HepG2 (cell line): ENCODE measurements around the gene MGAT4D. TPM values are rescaled to one million over a fixed set of nuclear protein-coding genes. Genes with fewer than 3 reads are reported as not detected.

Source experiments
- DNMT3B ChIP-seq: conservative IDR thresholded peaks from 2 replicates; pipeline ENCODE4 v1.6.1; 2016; ENCODE audit warnings: missing biosample characterization, control low read depth
- FOXO1 ChIP-seq: sonication (generic); formaldehyde crosslinking; IDR thresholded peaks from 2 replicates; pipeline ENCODE4 v1.4.0; 2020; ENCODE audit warnings: missing genetic modification reagents
- GATA4 ChIP-seq: sonication (generic); IDR thresholded peaks from 2 replicates; pipeline ENCODE4 v1.6.1; 2016; ENCODE audit warnings: antibody characterized with exemption, low read depth, borderline replicate concordance
- GRHL1 ChIP-seq: sonication (generic); formaldehyde crosslinking; conservative IDR thresholded peaks from 2 replicates; pipeline ENCODE4 v1.8.0; 2022; ENCODE audit warnings: missing genetic modification reagents
- IKZF4 ChIP-seq: sonication (generic); formaldehyde crosslinking; IDR thresholded peaks from 2 replicates; pipeline ENCODE4 v1.5.1; 2020; ENCODE audit warnings: borderline replicate concordance, mild to moderate bottlenecking, low read depth, missing genetic modification reagents; ENCODE audit errors: not compliant biosample characterization
- JUN ChIP-seq: sonication (generic); formaldehyde crosslinking; IDR thresholded peaks from 2 replicates; pipeline ENCODE4 v1.4.0; 2020; ENCODE audit warnings: mild to moderate bottlenecking, missing genetic modification reagents
- KDM6A ChIP-seq: IDR thresholded peaks from 2 replicates; pipeline ENCODE4 v1.6.1; 2016; ENCODE audit warnings: low read depth
- MED8 ChIP-seq: sonication (generic); formaldehyde crosslinking; IDR thresholded peaks from 2 replicates; pipeline ENCODE4 v1.8.1; 2023; ENCODE audit warnings: mild to moderate bottlenecking, missing genetic modification reagents; ENCODE audit not compliant: insufficient replicate concordance
- TCF7L2 ChIP-seq: IDR thresholded peaks from 2 replicates; pipeline ENCODE4 v1.6.1; 2011; ENCODE audit warnings: mild to moderate bottlenecking, low read depth, low read length, moderate library complexity
- TSC22D2 ChIP-seq: sonication (generic); formaldehyde crosslinking; IDR thresholded peaks from 2 replicates; pipeline ENCODE4 v1.5.1; 2020; ENCODE audit warnings: missing genetic modification reagents, mild to moderate bottlenecking, borderline replicate concordance
- YEATS2 ChIP-seq: sonication (generic); formaldehyde crosslinking; IDR thresholded peaks from 2 replicates; pipeline ENCODE4 v1.4.0; 2020; ENCODE audit warnings: missing genetic modification reagents, borderline replicate concordance
- ZNF253 ChIP-seq: sonication (generic); formaldehyde crosslinking; IDR thresholded peaks from 2 replicates; pipeline ENCODE4 v1.8.0; 2022; ENCODE audit warnings: mild to moderate bottlenecking, missing genetic modification reagents, borderline replicate concordance
- ZNF460 ChIP-seq: sonication (generic); formaldehyde crosslinking; IDR thresholded peaks from 2 replicates; pipeline ENCODE4 v1.5.1; 2020; ENCODE audit warnings: missing genetic modification reagents, mild to moderate bottlenecking, borderline replicate concordance
- ZNF790 ChIP-seq: sonication (generic); formaldehyde crosslinking; IDR thresholded peaks from 2 replicates; pipeline ENCODE4 v1.8.0; 2022; ENCODE audit warnings: missing genetic modification reagents, mild to moderate bottlenecking, borderline replicate concordance
- ZZZ3 ChIP-seq: sonication (generic); formaldehyde crosslinking; IDR thresholded peaks from 2 replicates; pipeline ENCODE4 v1.4.0; 2020; ENCODE audit warnings: missing genetic modification reagents, mild to moderate bottlenecking, borderline replicate concordance
- polyA plus RNA-seq, 8 experiments: library from polyadenylated mRNA; depleted of rRNA in 3 of 8; stranded (reverse) in 7 of 8; unstranded in 1 of 8; fragments of >200 nt; fragmentation: Illumina TruSeq in 4 of 8; extraction: Trizol in 4 of 8; gene quantifications; 2 replicates each; pipeline versions ENCODE4 v1.2.1 to v1.2.3, GENCODE V29; 2011 to 2016; ENCODE audit warnings: low read depth in 4 of 8, missing spikeins in 1 of 8, mixed read lengths in 1 of 8; ENCODE audit not compliant: insufficient read depth in 1 of 8
- total RNA-seq, 5 experiments: library from RNA; depleted of rRNA; stranded (reverse); fragments of >200 nt; fragmentation: Illumina TruSeq; extraction: Trizol; gene quantifications; 2 replicates each; pipeline ENCODE4 v1.2.3, GENCODE V29; 2016; ENCODE audit warnings: low read depth in 1 of 5
- TF ChIP-seq, protein P1 (sequence below): sonication (generic); formaldehyde crosslinking; IDR thresholded peaks from 2 replicates; pipeline ENCODE4 v1.4.0; 2020; ENCODE audit warnings: mild to moderate bottlenecking, missing genetic modification reagents
- TF ChIP-seq, protein P2 (sequence below): sonication (generic); formaldehyde crosslinking; IDR thresholded peaks from 2 replicates; pipeline ENCODE4 v1.8.0; 2022; ENCODE audit warnings: mild to moderate bottlenecking, missing genetic modification reagents, moderate library complexity
- TF ChIP-seq, protein P3 (sequence below): sonication (generic); formaldehyde crosslinking; IDR thresholded peaks from 2 replicates; pipeline ENCODE4 v1.5.0; 2020; ENCODE audit warnings: missing genetic modification reagents
- TF ChIP-seq, protein P4 (sequence below): sonication (generic); formaldehyde crosslinking; IDR thresholded peaks from 2 replicates; pipeline ENCODE4 v1.8.0; 2022; ENCODE audit warnings: mild to moderate bottlenecking, missing genetic modification reagents; ENCODE audit not compliant: insufficient replicate concordance
- TF ChIP-seq, protein P5 (sequence below): sonication (generic); formaldehyde crosslinking; IDR thresholded peaks from 2 replicates; pipeline ENCODE4 v1.4.0; 2020; ENCODE audit warnings: mild to moderate bottlenecking, missing genetic modification reagents

MGAT4D gene
- total and polyA plus RNA-seq, 2 of the 13 experiments (the other 11 are each of a cell fraction or from before 2014, with no cell fraction given): not detected

- TF ChIP-seq, protein P1, sequence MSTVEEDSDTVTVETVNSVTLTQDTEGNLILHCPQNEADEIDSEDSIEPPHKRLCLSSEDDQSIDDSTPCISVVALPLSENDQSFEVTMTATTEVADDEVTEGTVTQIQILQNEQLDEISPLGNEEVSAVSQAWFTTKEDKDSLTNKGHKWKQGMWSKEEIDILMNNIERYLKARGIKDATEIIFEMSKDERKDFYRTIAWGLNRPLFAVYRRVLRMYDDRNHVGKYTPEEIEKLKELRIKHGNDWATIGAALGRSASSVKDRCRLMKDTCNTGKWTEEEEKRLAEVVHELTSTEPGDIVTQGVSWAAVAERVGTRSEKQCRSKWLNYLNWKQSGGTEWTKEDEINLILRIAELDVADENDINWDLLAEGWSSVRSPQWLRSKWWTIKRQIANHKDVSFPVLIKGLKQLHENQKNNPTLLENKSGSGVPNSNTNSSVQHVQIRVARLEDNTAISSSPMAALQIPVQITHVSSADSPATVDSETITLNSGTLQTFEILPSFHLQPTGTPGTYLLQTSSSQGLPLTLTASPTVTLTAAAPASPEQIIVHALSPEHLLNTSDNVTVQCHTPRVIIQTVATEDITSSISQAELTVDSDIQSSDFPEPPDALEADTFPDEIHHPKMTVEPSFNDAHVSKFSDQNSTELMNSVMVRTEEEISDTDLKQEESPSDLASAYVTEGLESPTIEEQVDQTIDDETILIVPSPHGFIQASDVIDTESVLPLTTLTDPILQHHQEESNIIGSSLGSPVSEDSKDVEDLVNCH (CRISPR knock-in tag): no peak
- TF ChIP-seq ZNF790 (CRISPR knock-in tag) (no peak), MED8 (peak; percentile 18), FOXO1 (CRISPR knock-in tag) (no peak), KDM6A (CRISPR knock-in tag) (no peak), GATA4 (peak; percentile 63; the same call in 1 of the 2 replicates), IKZF4 (CRISPR knock-in tag) (peak; percentile 80), JUN (CRISPR knock-in tag) (peak; percentile 23; the same call in 1 of the 2 replicates), ZNF253 (CRISPR knock-in tag) (no peak), ZZZ3 (CRISPR knock-in tag) (no peak), TSC22D2 (CRISPR knock-in tag) (peak; percentile 29; the same call in 1 of the 2 replicates), ZNF460 (CRISPR knock-in tag) (no peak), GRHL1 (CRISPR knock-in tag) (no peak), TCF7L2 (no peak), YEATS2 (CRISPR knock-in tag) (peak; percentile 71), DNMT3B (CRISPR knock-in tag) (0 out of 2 replicates have a peak, but pooled peaks have one; percentile 29)
- TF ChIP-seq, protein P2, sequence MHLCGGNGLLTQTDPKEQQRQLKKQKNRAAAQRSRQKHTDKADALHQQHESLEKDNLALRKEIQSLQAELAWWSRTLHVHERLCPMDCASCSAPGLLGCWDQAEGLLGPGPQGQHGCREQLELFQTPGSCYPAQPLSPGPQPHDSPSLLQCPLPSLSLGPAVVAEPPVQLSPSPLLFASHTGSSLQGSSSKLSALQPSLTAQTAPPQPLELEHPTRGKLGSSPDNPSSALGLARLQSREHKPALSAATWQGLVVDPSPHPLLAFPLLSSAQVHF (CRISPR knock-in tag): no peak
- TF ChIP-seq, protein P3, sequence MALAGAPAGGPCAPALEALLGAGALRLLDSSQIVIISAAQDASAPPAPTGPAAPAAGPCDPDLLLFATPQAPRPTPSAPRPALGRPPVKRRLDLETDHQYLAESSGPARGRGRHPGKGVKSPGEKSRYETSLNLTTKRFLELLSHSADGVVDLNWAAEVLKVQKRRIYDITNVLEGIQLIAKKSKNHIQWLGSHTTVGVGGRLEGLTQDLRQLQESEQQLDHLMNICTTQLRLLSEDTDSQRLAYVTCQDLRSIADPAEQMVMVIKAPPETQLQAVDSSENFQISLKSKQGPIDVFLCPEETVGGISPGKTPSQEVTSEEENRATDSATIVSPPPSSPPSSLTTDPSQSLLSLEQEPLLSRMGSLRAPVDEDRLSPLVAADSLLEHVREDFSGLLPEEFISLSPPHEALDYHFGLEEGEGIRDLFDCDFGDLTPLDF (CRISPR knock-in tag): peak; percentile 93
- TF ChIP-seq, protein P4, sequence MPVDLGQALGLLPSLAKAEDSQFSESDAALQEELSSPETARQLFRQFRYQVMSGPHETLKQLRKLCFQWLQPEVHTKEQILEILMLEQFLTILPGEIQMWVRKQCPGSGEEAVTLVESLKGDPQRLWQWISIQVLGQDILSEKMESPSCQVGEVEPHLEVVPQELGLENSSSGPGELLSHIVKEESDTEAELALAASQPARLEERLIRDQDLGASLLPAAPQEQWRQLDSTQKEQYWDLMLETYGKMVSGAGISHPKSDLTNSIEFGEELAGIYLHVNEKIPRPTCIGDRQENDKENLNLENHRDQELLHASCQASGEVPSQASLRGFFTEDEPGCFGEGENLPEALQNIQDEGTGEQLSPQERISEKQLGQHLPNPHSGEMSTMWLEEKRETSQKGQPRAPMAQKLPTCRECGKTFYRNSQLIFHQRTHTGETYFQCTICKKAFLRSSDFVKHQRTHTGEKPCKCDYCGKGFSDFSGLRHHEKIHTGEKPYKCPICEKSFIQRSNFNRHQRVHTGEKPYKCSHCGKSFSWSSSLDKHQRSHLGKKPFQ (CRISPR knock-in tag): no peak
- TF ChIP-seq, protein P5, sequence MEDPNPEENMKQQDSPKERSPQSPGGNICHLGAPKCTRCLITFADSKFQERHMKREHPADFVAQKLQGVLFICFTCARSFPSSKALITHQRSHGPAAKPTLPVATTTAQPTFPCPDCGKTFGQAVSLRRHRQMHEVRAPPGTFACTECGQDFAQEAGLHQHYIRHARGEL: no peak
Measured at GRCh38 chr4:140523857-140524742, 26.0 kb upstream of the MGAT4D start, which contains the start of gene ELMOD2 (continued).
